OCI-LY3 (cell line): ENCODE measurements around the gene KRTAP27-1.

Experiments
- CTCF ChIP-seq: fragments of 200-600, 300-600 bp; sonication (generic); IDR thresholded peaks from 2 replicates; pipeline ENCODE4 v1.5.1; 2014; ENCODE audit warnings: antibody characterized with exemption, low read length, low read depth
- EZH2phosphoT487 ChIP-seq: fragments of 200-600 bp; shearing (Covaris generic); IDR thresholded peaks from 2 replicates; pipeline ENCODE4 v1.6.1; 2018; ENCODE audit warnings: antibody characterized with exemption, mixed run types, low read depth

- TF ChIP-seq CTCF (no peak), EZH2phosphoT487 (no peak)
Measured at GRCh38 chr21:30320215-30320614, 17.3 kb downstream of the KRTAP27-1 start, which contains the start of gene KRTAP26-1.
